ENCODE data around the gene RRP1. TPM values are rescaled to one million over a fixed set of nuclear protein-coding genes. Genes with fewer than 3 reads are reported as not detected.

Gene RRP1
- total and polyA plus RNA-seq, 10 of the 15 experiments (the other 5 are each of a cell fraction or from before 2014, with no cell fraction given) = 0.34 to 70.8 (median 35.1) TPM

GRCh38 chr21:43803558-43804300 is 14.4 kb downstream of the RRP1 start:
- DNase-seq (ENCODE audit: low read depth, low spot score) (no peak), FAIRE-seq (no peak), ATAC-seq (no peak)
- H3K4me2 ChIP-seq (ENCODE audit: control insufficient read depth, insufficient read depth) = no peak overlapping the region
- RAD21 ChIA-PET (ENCODE audit: unreplicated experiment) = no interaction called here
- peaks cover 17 to 44% of the 10 kb centered on the region in 2 experiments for H3K36me3 ChIP-seq (ENCODE audit: control insufficient read depth in 2 of 2, insufficient read depth in 2 of 2, low read length in 1 of 2)
- peak overlapping the region; percentile 98; the same call in 1 of the 2 replicates for H3K27ac ChIP-seq (ENCODE audit: control insufficient read depth, insufficient read depth)
- peaks cover 38% of the 10 kb centered on the region for H3K4me1 ChIP-seq (ENCODE audit: control insufficient read depth, insufficient read depth, low read length)
- TSS peak; percentile 23 for BruUV-seq (replicated peaks)
- no peaks in the 10 kb centered on the region for H4K20me1 ChIP-seq (ENCODE audit: control insufficient read depth, insufficient read depth)
- no peak overlapping the region for H2AFZ ChIP-seq (ENCODE audit: control insufficient read depth, low read depth, low read length)
- WGBS (ENCODE audit: insufficient coverage, insufficient replicate concordance, low lambda C conversion rate, missing lambda C conversion rate) = 98% methylated on average over 33 of the region's 33 CpGs
- intact Hi-C loops (cut with micrococcal nuclease; ENCODE audit: unreplicated experiment) = no loop called here
- SMC1A ChIA-PET (ENCODE audit: uncharacterized antibody, unreplicated experiment) = interaction anchor here (1.7 kb wide), 1 partner anchor 42 kb away, joined by 3 read pairs; no protein-coding TSS in a partner anchor
- POLR2A ChIA-PET = no interaction called here
- CTCF ChIA-PET = no interaction called here
- TF ChIP-seq ZNF592 (IDR thresholded peaks at IDR 0.05) (no peak), BACH1 (IDR thresholded peaks at IDR 0.05; ENCODE audit: borderline replicate concordance) (no peak), IRF3 (IDR thresholded peaks at IDR 0.05) (no peak), NFXL1 (IDR thresholded peaks at IDR 0.05; ENCODE audit: borderline replicate concordance) (no peak), MEF2A (IDR thresholded peaks at IDR 0.05; ENCODE audit: insufficient read depth, low read depth, low read length) (no peak), ASH2L (IDR thresholded peaks at IDR 0.05; ENCODE audit: borderline replicate concordance, low read depth) (no peak), TCF12 (IDR thresholded peaks at IDR 0.05; ENCODE audit: low read depth, low read length) (no peak)
- no peaks in the 10 kb centered on the region for H3K27me3 ChIP-seq (replicated peaks in 1 of 2; ENCODE audit: control insufficient read depth in 2 of 2, insufficient read depth in 2 of 2, low read length in 1 of 2)
- in situ Hi-C loops (cut with MboI) = no loop called here
- H3K79me2 ChIP-seq (ENCODE audit: control insufficient read depth, insufficient read depth, low read length) = peaks cover 7% of the 10 kb centered on the region
- H3K9ac ChIP-seq (ENCODE audit: control insufficient read depth, insufficient read depth, low read length) = no peak overlapping the region
- H3K4me3 ChIP-seq = no peak overlapping the region
- no peaks in the 10 kb centered on the region for H3K9me3 ChIP-seq (replicated peaks; ENCODE audit: control insufficient read depth, insufficient read depth, low read length)

Measured in GM12878 (cell line).